ENCODE data around the gene GDF2. TPM values are rescaled to one million over a fixed set of nuclear protein-coding genes. Genes with fewer than 3 reads are reported as not detected.

The GDF2 gene
- total RNA-seq, 1 donor from 2014 or later, result not detected

DNA sequence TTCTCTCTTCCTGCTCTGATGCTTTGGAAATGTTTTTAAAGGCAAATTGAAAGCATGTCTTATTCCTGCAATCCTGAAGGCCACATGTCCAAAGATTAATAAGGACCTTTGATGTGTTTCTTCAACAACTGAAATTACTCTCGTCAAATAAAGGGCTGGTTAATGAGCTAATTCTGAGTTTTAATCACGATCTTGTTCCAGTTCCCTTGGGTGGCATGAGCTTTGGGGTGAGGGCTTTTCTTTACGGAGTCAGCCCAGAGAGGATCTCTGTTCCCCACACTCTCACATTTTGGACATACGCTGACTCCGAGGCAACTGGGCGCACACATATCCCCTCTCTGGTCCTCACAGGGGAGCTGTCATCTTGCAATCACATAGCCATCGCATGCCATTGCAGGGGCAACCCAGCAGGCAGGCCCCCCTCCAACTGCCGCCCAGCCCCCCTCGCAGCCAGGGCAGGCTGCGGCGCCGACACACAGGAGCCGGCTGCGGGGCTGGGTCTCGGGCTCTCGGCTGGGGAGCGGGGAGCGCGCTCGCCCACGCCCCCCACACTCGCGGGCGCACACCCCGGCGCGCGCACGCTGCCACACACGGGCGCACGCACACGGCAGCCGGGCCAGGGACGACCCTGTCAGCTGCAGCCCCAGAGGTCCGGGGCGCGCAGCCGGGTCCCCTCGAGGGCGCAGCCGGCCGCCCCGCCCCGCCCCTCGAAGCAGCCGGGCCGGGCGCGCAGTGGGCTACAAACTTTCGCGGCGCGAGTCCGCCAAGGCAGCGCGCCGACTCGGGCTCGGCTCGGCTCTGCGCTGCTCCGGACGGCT, 22.4 kb upstream of the GDF2 start, which contains the start of gene GDF10:
Gene GDF10 (plus strand): TSS at position 587 of the 818 bp plus-strand sequence. CDS start 455 bp downstream, outside the sequence.
- H3K4me1 Mint-ChIP-seq (ENCODE audit: unreplicated experiment), result peaks cover 10% of the 10 kb centered on the region
- H3K9me3 Mint-ChIP-seq (ENCODE audit: unreplicated experiment), result no peaks in the 10 kb centered on the region
- no peak for DNase-seq (ENCODE audit: extremely low spot score, unreplicated experiment)
- H3K27ac Mint-ChIP-seq (ENCODE audit: unreplicated experiment), result no peak within 1 kb of the TSS
- TF ChIP-seq, protein P1, sequence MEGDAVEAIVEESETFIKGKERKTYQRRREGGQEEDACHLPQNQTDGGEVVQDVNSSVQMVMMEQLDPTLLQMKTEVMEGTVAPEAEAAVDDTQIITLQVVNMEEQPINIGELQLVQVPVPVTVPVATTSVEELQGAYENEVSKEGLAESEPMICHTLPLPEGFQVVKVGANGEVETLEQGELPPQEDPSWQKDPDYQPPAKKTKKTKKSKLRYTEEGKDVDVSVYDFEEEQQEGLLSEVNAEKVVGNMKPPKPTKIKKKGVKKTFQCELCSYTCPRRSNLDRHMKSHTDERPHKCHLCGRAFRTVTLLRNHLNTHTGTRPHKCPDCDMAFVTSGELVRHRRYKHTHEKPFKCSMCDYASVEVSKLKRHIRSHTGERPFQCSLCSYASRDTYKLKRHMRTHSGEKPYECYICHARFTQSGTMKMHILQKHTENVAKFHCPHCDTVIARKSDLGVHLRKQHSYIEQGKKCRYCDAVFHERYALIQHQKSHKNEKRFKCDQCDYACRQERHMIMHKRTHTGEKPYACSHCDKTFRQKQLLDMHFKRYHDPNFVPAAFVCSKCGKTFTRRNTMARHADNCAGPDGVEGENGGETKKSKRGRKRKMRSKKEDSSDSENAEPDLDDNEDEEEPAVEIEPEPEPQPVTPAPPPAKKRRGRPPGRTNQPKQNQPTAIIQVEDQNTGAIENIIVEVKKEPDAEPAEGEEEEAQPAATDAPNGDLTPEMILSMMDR (IDR thresholded peaks at IDR 0.05), result no peak
- H3K4me3 Mint-ChIP-seq (ENCODE audit: unreplicated experiment), result peak within 1 kb of the TSS; percentile 28
- no peaks in the 10 kb centered on the region for H3K36me3 Mint-ChIP-seq (ENCODE audit: unreplicated experiment)
- H3K27me3 Mint-ChIP-seq (ENCODE audit: unreplicated experiment), result peaks cover 83% of the 10 kb centered on the region

DNA sequence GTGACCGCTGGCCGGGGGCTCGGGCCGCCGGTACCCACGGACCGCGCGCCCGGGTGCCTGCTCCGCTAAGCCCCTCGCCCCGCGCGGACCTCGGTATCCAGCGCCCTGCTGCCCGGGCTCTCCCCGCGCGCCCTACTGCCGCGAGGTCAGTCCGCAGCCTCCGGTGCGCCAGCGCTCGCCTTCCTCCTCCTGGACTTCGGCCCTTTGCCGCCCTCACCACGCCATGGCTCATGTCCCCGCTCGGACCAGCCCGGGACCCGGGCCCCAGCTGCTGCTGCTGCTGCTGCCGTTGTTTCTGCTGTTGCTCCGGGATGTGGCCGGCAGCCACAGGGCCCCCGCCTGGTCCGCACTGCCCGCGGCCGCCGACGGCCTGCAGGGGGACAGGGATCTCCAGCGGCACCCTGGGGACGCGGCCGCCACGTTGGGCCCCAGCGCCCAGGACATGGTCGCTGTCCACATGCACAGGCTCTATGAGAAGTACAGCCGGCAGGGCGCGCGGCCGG, 21.8 kb upstream of the GDF2 start:
- Mint-ChIP-seq H3K4me1 (ENCODE audit: unreplicated experiment) (peaks cover 11% of the 10 kb centered on the region), H3K27me3 (ENCODE audit: unreplicated experiment) (peaks cover 78% of the 10 kb centered on the region), H3K27ac (ENCODE audit: unreplicated experiment) (no peak overlapping the region), H3K36me3 (ENCODE audit: unreplicated experiment) (no peaks in the 10 kb centered on the region), H3K9me3 (ENCODE audit: unreplicated experiment) (no peaks in the 10 kb centered on the region), H3K4me3 (ENCODE audit: unreplicated experiment) (no peak overlapping the region)
- no peak for DNase-seq (ENCODE audit: extremely low spot score, unreplicated experiment)
- TF ChIP-seq, protein P1 (IDR thresholded peaks at IDR 0.05), result no peak

DNA sequence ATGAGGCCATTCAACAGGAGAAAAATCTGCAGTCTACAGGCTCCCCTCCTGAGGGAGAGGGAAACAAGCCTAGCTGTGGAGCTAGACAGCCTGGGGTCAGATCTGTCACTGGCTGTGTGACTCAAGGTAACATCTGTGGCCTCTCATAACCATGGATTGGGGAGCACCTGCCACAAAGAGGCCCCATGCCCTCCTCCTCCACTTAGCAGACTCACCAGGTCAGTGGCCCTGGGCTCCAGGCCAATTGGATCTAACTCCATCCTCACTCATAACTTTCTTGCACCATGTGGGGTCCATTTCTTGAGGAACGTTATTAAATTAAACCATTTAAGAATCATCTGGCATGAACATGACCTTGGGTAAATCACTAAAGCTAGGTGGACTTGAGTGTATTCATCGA, 20.4 kb upstream of the GDF2 start:
- Mint-ChIP-seq H3K4me3 (ENCODE audit: unreplicated experiment) (no peak overlapping the region), H3K27ac (ENCODE audit: unreplicated experiment) (no peak overlapping the region), H3K4me1 (ENCODE audit: unreplicated experiment) (peaks cover 8% of the 10 kb centered on the region), H3K27me3 (ENCODE audit: unreplicated experiment) (peaks cover 77% of the 10 kb centered on the region), H3K36me3 (ENCODE audit: unreplicated experiment) (no peaks in the 10 kb centered on the region), H3K9me3 (ENCODE audit: unreplicated experiment) (no peaks in the 10 kb centered on the region)
- DNase-seq (ENCODE audit: extremely low spot score, unreplicated experiment), result no peak
- TF ChIP-seq, protein P1 (IDR thresholded peaks at IDR 0.05), result no peak

DNA sequence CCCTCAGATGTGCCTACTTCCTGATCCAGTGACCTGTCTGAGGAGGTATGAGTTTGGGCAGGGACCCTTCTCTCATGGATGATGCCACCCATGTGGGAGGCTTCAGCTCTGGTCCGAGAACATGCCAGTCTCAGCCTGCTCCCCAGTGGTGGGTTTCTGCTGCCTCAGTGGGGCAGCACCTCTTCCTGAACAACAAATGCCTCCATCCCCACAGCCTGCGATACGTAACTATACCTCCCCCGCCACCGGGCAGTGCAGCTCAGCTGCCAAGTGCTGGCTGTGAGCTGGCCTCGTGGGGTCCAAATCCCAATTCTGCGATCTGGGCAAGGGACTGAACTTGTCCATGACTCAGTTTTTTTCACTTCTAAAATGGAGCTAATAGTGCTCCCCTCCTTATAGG, 19.1 kb upstream of the GDF2 start:
- no peak for DNase-seq (ENCODE audit: extremely low spot score, unreplicated experiment)
- peaks cover 8% of the 10 kb centered on the region for H3K4me1 Mint-ChIP-seq (ENCODE audit: unreplicated experiment)

DNA sequence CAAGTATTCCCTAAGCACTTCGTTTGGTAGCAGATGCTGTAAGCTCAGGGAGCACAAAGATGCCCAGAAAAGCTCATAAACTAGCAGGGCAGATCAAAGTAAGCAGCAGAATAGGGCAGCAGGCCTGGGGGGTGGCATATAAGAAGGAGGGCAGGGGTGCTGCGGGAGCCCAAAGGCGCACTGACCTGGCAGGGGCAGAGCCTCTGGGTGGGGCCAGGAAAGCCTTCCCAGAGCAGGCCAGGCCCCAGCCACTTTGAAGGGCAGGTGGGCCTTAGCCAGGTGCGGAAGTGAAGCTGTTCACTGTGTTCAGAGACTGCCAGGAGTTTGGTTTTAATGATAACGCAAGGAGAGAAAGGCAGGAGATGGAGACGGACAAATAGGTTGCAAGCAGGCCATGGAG, 18.4 kb upstream of the GDF2 start:
- no peaks in the 10 kb centered on the region for H3K9me3 Mint-ChIP-seq (ENCODE audit: unreplicated experiment)
- TF ChIP-seq, protein P1 (IDR thresholded peaks at IDR 0.05), result no peak
- DNase-seq (ENCODE audit: extremely low spot score, unreplicated experiment), result no peak
- H3K4me1 Mint-ChIP-seq (ENCODE audit: unreplicated experiment), result peaks cover 8% of the 10 kb centered on the region
- H3K27ac Mint-ChIP-seq (ENCODE audit: unreplicated experiment), result no peak overlapping the region
- peaks cover 72% of the 10 kb centered on the region for H3K27me3 Mint-ChIP-seq (ENCODE audit: unreplicated experiment)
- no peak overlapping the region for H3K4me3 Mint-ChIP-seq (ENCODE audit: unreplicated experiment)
- H3K36me3 Mint-ChIP-seq (ENCODE audit: unreplicated experiment), result no peaks in the 10 kb centered on the region

More for the DNA sequence above, 19.1 kb upstream of the GDF2 start:
- TF ChIP-seq, protein P1 (IDR thresholded peaks at IDR 0.05), result no peak
- no peaks in the 10 kb centered on the region for H3K9me3 Mint-ChIP-seq (ENCODE audit: unreplicated experiment)
- no peaks in the 10 kb centered on the region for H3K36me3 Mint-ChIP-seq (ENCODE audit: unreplicated experiment)
- H3K27me3 Mint-ChIP-seq (ENCODE audit: unreplicated experiment), result peaks cover 76% of the 10 kb centered on the region
- H3K27ac Mint-ChIP-seq (ENCODE audit: unreplicated experiment), result no peak overlapping the region
- no peak overlapping the region for H3K4me3 Mint-ChIP-seq (ENCODE audit: unreplicated experiment)
